ENCODE data around the gene PAX7.
"Not testable (repeated sequence)": the region's sequence is repeated elsewhere in the genome, so short reads cannot be mapped to it uniquely, and the experiment has no call there.

Gene PAX7

DNA sequence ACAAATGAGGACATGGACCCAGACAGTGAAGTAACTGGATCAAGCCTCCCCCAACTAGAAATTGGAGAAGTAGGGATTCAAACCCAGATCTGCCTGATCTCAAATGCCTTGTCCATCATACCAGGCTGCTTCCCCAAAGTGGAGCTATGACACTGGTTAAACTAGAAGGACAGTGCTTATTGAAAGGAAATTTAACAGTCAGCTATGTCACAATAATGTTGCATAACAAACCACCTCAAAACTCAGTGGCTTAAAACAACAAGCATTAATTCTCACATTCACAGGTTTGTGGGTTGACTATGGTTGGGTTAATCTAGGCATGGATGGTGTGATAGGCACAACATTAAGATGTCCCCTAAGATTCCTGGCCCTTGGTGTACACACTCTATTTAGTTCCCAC, 121.8 kb downstream of the PAX7 start:
- no peak for DNase-seq (ENCODE audit: low read depth, low spot score)

DNA sequence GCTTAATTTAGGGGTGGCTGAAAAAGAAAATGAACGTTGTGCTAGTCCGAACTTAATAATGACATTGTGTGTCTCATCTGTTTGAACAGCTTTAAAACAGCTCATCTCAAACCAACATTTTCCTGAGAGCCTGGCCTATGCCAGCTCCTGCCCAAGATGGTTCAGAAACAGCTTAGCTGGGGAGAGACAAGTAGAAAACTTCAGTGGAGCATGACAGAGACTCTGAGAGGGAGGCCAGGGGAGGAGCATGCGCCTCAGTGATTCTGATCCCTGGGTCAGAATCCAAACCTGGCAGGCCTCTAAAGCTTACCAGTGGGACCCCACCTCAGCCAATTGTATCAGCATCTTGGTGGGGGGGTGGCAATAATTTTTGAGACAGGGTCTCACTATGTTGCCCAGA, 129.5 kb downstream of the PAX7 start:
- DNase-seq (ENCODE audit: low read depth, low spot score) = no peak

DNA sequence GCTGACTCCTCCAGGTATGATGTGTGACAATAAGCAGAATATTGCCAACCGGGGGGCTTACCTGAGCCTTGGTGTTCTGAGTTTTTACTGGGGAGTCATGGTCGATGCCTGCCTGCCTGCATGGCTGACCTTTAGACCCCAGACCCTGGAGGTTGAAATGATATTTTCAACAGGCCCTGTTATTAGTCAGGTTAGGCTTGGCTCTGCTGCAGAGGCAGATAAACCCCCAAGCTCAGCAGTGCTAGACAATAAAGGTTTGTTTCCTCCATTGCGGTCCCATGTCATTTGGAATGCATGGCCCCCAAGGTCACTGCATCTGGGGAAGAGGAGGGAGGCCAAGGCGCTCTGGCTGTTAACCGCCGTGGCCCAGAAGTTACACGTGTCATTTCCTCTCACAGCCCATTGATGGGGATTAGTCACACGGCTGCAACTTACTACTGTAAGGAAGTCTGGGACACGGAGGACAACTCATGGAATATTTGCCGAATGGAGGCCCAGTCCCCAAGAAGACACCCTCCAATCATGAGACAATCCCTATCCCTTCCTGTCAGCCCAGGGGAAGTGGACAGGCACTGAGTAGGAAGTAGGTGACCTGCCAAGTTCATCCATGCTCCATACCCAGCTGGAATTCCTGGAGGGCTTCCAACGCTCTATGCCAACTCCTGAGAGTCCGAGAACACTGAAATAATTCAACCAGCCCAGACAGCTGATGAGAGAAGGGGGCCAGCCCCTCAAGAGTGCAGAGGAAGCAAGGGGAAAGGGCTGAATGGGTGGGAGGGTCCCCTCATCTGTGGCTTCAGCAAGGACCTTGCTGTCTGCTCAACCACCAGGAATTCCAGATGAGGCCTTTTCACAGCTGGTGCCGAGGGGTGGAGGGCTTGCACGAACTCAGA, 131.5 kb downstream of the PAX7 start:
- no peak for DNase-seq (ENCODE audit: low read depth, low spot score)

DNA sequence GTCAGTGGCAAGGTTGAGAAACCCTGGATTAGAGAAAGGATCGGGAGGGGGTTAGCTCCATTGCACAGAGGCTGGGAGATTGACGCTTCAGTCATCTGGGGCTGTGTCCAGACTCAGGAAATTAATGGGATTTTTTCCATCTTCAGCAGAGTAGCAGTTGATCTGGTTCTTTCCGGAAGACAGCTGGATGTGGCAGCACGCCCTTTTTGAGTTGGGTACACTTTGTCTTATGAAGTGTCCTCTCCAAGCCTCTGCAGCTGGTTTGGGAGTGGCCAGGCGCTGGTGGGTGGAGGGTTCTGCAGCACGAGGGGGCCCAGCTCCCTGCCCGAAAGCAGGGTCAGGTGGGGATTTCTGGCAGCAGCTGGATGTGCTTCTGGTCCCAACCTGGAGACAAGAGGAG, 133.7 kb downstream of the PAX7 start:
- DNase-seq (ENCODE audit: low read depth, low spot score) = no peak

DNA sequence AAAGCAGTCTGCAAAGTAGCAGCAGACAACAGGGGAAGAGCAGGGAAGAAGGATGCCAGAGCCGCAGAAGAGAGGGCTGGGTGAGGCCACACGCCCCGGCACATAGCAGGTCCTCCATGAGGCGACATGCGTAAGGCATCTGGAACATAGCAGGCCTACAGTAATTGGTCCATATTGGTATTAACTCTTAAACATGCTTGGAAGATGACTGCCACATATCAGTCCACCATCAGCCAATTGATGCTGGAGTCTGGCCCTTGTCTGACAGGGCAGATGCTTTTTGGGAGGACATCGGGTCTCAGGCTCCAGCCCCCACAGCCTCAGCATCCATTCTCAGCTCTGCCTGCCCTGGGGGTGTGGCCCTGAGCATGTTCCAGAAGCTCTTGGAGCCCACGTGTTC, 135.1 kb downstream of the PAX7 start:
- no peak for DNase-seq (ENCODE audit: low read depth, low spot score)

DNA sequence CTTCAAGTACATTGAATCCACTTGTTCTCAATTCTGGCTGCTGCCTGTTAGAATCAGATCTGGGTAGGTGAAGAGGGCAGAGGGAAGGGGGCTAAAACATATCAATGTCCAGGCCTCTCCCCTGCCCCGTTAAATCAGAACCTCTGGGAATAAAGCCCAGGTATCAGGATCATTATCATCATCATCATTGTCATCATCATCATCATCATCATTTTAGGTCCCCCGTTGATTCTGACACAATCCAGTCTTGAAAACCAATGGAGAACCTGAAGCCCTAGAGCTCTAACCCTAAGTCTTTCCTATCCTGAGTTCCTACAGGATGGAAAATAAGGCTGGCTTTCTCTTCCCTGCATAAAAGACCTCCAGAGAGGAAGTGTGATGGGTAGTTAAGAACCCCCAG, 135.7 kb downstream of the PAX7 start:
- DNase-seq (ENCODE audit: low read depth, low spot score) = no peak

DNA sequence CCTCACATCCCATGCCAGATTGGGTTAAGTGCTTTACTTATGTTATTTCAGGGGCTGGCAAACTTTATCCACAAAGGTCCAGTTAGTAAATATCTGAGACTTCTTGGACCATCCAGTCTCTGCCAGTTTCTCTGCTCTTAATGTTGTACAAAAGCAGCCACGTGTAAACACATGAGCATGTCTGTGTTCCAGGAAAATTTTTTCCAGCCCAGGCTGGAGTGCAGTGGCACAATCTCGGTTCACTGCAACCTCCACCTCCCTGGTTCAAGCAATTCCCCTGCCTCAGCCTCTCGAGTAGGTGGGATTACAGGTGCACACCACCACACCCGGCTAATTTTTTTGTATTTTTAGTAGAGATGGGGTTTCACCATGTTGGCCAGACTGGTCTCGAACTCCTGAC, 136.9 kb downstream of the PAX7 start:
- DNase-seq (ENCODE audit: low read depth, low spot score) = not testable (repeated sequence)

DNA sequence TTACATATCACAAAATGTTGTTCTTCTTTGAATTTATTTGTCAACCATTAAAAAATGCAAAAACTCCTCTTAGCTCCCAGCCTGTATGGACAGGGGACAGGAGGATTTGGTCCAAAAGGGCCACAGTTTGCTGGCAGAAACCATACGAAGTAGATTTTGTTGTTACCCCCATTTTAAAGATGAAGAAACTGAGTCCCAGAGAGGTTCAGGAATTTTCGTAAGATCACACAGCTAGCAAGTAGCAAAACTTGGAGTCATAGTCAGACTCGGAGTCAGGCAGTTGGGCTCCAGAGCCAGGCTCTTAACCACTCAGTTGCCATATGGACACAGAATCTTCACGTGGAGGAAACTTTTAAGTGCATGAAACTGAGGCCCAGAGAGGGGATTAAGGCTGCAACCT, 137.4 kb downstream of the PAX7 start:
- DNase-seq (ENCODE audit: low read depth, low spot score) = no peak

DNA sequence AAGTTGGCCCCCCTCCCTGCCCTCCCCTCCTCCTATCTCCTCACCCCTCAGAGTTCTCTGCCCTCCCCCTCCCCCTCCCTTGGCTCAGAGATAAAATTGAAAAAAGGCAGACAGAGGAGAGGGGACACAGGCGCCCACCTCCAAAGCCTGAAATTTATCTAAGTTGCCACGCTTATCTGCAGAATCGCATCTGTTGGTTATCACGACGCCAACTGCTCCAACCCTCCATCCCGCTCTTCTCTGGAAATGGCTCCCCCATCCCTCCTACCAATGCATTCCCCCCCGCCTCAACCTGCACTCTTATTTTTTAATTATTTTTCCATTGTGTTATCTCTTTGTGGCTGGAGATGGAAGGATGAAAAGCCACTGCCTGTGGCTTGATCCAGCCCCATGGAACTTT, 138.5 kb downstream of the PAX7 start:
- no peak for DNase-seq (ENCODE audit: low read depth, low spot score)

DNA sequence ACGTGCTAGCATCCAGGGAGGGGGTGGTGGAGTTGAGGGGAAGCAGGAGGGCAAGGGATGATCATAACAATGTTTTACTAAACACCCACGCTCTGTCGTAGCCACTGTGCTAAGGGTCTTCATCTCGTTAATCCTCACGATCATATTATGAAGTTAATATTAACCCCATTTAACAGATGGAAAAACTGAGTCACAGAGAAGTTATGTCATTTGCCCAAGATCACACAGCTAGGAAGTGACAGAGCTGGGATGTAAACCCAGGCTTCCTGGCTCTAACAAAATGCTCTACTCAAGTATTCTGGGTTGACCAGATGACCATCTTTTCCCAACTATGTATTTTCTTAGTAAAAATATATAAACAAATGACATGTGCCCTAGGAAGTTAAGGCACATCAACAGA, 140.2 kb downstream of the PAX7 start:
- no peak for DNase-seq (ENCODE audit: low read depth, low spot score)

DNA sequence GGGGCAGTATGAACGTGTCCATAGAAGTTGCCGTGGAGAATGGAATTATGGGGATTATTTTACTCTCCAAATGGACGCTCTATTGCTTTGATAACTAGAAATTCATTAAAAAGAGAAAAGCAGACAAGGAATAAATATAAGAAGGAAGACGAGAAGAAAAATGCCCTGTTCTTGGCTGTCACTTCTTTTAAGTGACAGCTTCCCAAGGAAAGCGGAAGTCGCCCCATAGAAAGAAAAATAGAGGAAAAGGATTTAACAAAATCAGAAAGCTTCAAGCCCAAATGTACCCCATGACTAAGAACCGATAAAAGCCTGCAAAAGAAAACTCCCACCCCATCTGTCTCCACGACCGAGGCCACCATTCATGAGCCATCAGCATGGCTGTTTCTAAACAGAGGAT, 143.1 kb downstream of the PAX7 start:
- no peak for DNase-seq (ENCODE audit: low read depth, low spot score)

DNA sequence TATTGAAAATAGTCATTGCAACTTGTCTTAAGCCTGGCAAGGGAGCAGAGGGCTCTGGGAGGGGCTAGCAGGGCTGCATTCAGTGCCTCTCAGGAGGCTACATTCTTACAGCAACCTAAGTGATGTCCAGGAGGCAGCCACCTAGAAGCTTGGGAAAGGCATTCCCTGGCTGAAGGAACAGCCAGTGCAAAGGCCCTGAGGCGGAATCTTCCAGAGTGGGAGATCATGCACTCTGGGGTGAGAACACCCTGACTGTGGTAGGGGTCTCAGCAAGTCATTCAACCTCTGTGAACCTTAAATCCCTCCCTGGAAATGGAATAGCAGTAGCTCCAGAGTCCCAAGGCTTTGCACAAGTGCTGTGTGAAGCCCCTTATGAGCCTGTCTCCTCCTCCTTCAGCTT, 144.7 kb downstream of the PAX7 start:
- no peak for DNase-seq (ENCODE audit: low read depth, low spot score)

DNA sequence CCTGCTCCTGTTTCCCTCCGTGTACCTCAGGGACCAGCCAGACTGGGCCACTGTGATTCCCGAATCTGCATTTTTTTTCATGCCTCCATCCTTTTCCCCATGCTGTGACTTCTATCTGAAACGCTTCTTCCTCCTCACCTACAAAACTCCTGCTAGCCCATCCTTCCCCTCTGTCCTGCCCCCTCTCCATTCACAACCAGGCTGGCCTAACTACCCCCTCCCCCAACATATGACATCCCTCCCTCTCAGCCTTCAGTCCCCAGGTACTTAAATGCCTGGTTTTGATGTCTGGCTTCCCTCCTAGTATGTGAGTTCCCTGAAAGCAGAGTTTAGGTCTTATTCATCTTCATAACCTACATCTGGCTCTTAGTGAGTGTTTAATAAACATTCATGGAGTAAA, 146.1 kb downstream of the PAX7 start:
- no peak for DNase-seq (ENCODE audit: low read depth, low spot score)

DNA sequence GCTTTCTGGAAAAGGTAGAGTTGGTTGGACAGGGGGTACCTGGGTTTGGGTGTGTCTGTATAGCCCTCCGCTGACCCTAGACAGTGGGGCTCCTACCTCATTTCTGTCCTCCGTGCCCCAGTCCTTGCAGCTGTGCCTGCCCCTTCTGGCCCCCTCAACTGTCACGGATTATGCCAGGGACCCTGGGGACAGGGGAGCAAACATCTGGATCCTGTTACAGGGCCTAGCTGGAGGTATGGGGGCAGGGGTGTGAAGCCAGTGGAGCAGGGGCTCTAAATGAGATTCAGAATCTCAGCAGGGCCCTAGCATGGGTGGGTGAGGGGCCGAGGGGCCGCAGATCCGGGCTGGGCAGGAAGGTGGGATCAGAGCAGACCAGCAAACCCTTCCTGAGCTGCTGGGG, 147.8 kb downstream of the PAX7 start:
- DNase-seq (ENCODE audit: low read depth, low spot score) = no peak

DNA sequence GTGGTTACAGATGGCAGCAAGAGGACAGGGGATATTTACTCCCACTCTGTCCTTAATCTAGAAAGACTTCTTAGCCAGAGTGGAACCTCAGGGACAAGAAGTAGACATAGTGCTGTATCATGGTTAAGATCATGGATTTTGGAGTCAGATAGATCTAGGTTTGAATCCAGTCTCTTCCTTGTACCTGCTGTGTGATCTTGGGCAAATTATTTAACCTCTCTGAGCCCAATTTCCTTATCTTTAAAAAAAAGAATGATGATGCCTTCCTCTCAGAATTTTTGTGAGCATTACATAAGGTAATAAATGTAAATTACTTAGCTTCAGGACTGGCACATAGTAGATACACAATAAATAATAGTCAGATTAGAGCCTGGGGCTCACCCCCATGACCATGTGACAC, 150.4 kb downstream of the PAX7 start:
- DNase-seq (ENCODE audit: low read depth, low spot score) = no peak

DNA sequence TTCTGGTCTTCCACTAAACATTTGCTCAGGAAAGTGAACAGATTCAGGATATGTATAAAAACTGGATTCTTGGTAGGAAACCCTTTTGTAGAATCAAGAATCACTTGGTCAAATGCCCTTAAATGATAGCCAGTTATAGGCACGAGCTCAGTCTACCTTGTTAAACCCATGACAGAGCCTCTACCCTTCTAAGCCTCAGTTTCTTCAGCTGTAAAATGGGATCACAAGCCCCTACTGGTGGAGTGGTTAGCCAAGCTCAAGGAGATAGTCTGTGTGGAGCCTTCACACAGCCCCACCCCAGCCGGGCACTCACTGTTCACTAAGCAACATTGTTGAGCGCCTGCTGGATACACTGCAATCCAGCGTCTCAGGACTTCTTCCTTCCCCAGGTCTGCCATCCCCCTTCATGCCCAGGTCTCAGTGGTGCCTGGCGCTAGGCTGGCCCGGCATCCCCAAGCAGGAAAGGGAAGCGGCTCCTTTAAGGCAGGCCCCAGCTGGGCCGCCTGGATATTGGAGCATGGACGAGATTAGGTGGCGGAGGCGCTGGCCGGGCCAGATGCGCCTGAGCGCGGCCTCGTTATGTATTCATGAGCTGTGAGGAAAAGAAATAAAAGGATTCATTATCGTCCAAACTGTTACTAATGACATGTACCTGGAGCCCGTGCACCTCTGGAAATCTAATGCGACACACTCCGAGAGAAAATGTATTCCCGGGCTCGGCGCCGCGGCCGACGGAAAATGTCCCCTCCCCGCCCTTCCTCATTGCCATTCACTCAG, 153.2 kb downstream of the PAX7 start:
- no peak for DNase-seq (ENCODE audit: low read depth, low spot score)

DNA sequence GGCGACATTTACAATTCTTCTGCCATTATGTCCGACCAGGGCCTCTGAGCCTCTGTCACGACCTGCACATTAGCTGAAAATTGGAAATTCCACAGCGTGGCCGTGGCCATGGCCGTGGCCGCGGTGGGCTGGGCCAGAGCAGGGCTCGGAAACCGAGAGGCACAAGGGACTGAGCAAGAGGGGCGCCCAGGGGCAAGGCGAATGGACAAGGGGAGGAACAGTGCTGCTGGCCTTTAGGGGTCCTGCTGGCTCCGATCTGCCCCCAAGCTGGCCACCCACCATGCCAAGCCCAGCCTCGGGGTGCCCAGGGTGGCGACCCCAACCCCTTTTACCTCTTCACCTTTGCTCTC, 153.8 kb downstream of the PAX7 start:
- DNase-seq (ENCODE audit: low read depth, low spot score) = no peak

DNA sequence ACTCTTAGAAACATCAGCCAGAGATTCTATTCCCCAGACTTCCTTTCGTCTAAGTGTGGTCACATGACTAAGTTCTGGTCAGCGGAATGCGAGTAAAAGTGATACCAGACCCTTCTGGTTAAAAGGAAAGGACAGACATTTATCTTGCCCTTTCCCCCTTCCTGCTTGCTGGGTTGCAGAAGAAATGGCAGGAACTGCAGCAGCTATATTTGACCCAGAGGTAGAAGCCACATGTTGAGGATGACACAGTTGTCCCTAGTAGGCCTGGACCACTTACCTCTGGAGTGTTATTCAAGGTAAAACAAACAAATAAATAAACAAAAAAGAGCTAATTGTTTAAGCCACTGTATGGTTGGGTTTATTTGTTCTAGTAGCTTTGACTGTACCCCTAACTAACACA, 155.5 kb downstream of the PAX7 start:
- no peak for DNase-seq (ENCODE audit: low read depth, low spot score)

DNA sequence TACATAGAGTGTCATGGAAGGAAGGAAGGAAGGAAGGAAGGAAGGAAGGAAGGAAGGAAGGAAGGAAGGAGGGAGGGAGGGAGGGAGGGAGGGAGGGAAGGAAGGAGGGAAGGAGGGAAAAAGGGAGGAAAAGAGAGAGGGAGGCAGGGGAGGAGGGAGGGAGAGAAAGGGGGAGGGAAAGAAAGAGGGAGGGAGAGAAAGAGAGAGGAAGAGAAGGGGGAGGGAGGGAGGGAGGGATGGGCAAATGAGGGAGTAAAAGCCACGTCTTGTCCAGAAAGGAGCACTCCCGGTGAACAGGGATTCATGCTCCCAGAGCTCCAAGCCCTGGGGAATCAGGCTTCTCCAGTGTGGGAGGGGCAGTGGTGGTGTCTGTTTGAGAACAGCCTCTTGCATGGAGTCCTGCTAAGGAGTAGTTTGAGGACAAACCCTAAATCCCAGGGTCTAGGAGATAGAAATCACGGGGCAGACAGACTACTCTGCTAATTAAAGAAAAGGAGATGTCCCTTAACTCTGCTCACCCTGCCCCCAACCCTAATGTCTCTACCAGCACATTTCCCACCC, 157.3 kb downstream of the PAX7 start:
- no peak for DNase-seq (ENCODE audit: low read depth, low spot score)

DNA sequence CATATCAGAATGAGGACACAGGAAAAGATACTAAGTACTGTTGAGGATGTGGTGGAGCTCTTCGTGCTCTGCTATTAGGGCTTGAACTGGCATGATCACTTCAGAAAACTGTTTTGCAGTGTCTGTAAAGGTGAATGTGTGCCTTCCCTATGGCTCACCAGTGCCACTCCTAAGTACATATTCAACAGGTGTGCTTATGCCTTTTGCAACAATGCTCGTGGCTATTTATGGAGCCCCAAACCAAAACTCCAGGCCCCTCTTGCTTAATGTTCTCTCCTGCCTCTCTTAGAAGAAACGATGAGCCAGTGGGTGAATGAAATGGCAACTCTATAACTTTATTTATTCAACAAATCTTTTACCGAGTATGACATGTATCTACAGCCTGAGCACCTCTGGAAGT, 158.6 kb downstream of the PAX7 start:
- no peak for DNase-seq (ENCODE audit: low read depth, low spot score)

DNA sequence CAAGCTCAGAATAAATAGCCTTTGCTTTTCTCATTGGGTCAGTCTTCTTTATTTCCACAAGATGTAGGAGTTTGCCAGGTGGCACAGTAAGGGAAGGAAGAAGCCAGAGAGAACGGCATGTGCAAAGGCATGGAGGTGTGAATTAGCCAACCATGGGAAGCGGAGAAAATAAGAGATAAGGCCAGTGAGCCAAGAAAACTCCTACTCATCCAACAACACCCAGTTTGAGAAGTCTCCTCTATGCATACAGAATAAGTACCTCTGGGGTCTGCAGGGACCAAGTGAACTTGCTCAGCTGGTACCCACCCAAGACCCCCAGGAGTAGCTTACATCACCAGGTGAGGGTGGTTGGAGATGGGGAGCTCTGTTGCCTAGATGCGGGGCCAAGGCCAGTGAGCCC, 162.1 kb downstream of the PAX7 start:
- no peak for DNase-seq (ENCODE audit: low read depth, low spot score)

DNA sequence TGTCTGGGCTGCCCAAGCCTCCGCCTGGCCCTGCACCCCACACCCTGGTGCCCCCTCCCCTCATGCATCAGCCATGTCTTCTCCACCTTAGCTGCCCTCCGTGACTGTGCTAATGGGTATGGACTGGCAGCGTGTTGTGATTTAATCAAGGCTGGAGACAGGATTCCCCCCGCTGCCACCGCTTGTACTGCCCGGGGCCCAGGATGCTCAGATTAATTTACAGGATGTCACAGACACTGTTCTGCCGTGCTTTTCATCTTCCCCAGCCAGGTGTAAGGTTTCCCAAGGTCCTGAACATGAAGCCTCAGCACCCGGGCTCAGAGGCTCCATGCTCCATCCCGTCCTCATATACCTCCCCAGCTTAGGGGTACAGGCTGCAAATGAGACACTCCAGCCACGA, 162.5 kb downstream of the PAX7 start:
- DNase-seq (ENCODE audit: low read depth, low spot score) = no peak

DNA sequence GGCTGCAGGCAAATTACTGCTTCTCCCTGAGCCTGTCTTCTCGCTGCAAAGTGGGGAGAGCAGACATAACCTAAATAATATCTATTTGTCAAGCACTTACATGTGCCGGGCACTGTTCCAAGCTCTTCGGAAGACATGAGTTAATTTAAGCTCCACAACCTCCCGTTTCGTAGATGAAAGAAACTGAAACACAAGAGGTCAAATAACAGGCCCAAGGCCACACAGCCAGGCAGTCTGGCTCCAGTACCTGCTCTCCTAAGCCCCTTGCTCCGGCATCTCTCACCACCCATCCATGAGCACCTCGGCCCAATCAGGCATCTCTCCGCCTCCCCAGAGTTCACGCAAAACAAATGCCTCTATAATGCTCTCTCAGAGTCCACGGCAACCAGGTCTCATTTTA, 163.4 kb downstream of the PAX7 start:
- DNase-seq (ENCODE audit: low read depth, low spot score) = no peak
